Putamen (tissue), 1 donor: ENCODE measurements around the gene RBMS1.
"Not testable (repeated sequence)": the region's sequence is repeated elsewhere in the genome, so short reads cannot be mapped to it uniquely, and the experiment has no call there.

Experiments
- DNase-seq: peaks from one replicate; pipeline ENCODE4 v3.0.0-alpha.2; 2016; ENCODE audit warnings: low spot score

The RBMS1 gene

GRCh38 chr2:160380611-160381010, 113.0 kb downstream of the RBMS1 start:
- peak; percentile 53 for DNase-seq

- DNase-seq, result no peak
These were observed 113.5 kb downstream of the RBMS1 start for GRCh38 chr2:160380000-160380570.

GRCh38 chr2:160379399-160379798, 114.2 kb downstream of the RBMS1 start:
- DNase-seq, result no peak

GRCh38 chr2:160377204-160377995, 116.2 kb downstream of the RBMS1 start:
- no peak for DNase-seq

- no peak for DNase-seq
These were observed 117.0 kb downstream of the RBMS1 start for GRCh38 chr2:160376576-160376975.

GRCh38 chr2:160375802-160376469, 117.7 kb downstream of the RBMS1 start:
- DNase-seq, result no peak

- DNase-seq, result no peak
These were observed 118.6 kb downstream of the RBMS1 start for GRCh38 chr2:160375037-160375436.

- no peak for DNase-seq
These were observed 119.9 kb downstream of the RBMS1 start for GRCh38 chr2:160373666-160374065.

GRCh38 chr2:160373263-160373662, 120.3 kb downstream of the RBMS1 start:
- no peak for DNase-seq

- DNase-seq, result no peak
These were observed 121.0 kb downstream of the RBMS1 start for GRCh38 chr2:160372585-160372984.

GRCh38 chr2:160372010-160372356, 121.6 kb downstream of the RBMS1 start:
- DNase-seq, result no peak

GRCh38 chr2:160371251-160372009, 122.2 kb downstream of the RBMS1 start:
- no peak for DNase-seq

- no peak for DNase-seq
These were observed 124.3 kb downstream of the RBMS1 start for GRCh38 chr2:160368988-160369930.

- no peak for DNase-seq
These were observed 125.7 kb downstream of the RBMS1 start for GRCh38 chr2:160367887-160368286.

GRCh38 chr2:160367139-160367538, 126.5 kb downstream of the RBMS1 start:
- DNase-seq, result not testable (repeated sequence)

GRCh38 chr2:160366474-160366873, 127.1 kb downstream of the RBMS1 start:
- no peak for DNase-seq

GRCh38 chr2:160365716-160366367, 127.8 kb downstream of the RBMS1 start:
- DNase-seq, result no peak

- no peak for DNase-seq
These were observed 129.2 kb downstream of the RBMS1 start for GRCh38 chr2:160364364-160364763.

- DNase-seq, result no peak
These were observed 129.6 kb downstream of the RBMS1 start for GRCh38 chr2:160363961-160364360.

GRCh38 chr2:160363055-160363454, 130.6 kb downstream of the RBMS1 start:
- no peak for DNase-seq

GRCh38 chr2:160362541-160362940, 131.1 kb downstream of the RBMS1 start:
- no peak for DNase-seq
